Urinary bladder (tissue), 4 donors: Measurements from ENCODE around the gene SLC27A4. TPM values are rescaled to one million over a fixed set of nuclear protein-coding genes. Genes with fewer than 3 reads are reported as not detected.

Experiments
- DNase-seq: peaks from one replicate; pipeline ENCODE4 v3.0.0-alpha.2; 2015; ENCODE audit errors: extremely low spot score
- H3K27ac ChIP-seq: one replicate; pipeline ENCODE4 v1.5.1; 2013; ENCODE audit warnings: low read depth, mild to moderate bottlenecking, moderate library complexity
- H3K36me3 ChIP-seq: one replicate; pipeline ENCODE4 v1.6.1; 2013; ENCODE audit warnings: mild to moderate bottlenecking, moderate library complexity; ENCODE audit not compliant: insufficient read depth
- H3K4me1 ChIP-seq: one replicate; pipeline ENCODE4 v1.6.1; 2013; ENCODE audit warnings: mild to moderate bottlenecking, moderate library complexity; ENCODE audit not compliant: insufficient read depth
- H3K4me3 ChIP-seq: one replicate; pipeline ENCODE4 v1.5.1; 2013; ENCODE audit warnings: low read depth, low read length
- WGBS: extraction: QIAGEN DNeasy Blood & Tissue Kit; methylation state at CpG from one replicate; pipeline ENCODE4 v1.1.7; 2013; 5-methylcytosine and 5-hydroxymethylcytosine counted together
- polyA plus RNA-seq: library from polyadenylated mRNA; stranded (reverse); fragments of 200-250 nt; gene quantifications from one replicate; pipeline ENCODE4 v1.2.3, GENCODE V29; 2013
- total RNA-seq: library from RNA; depleted of rRNA; stranded (reverse); fragments of >200 nt; gene quantifications from one replicate; pipeline ENCODE4 v1.2.3, GENCODE V29; 2014
- donor health status: healthy with polysubstance abuse.
- donor health status: healthy.

Gene SLC27A4
- total and polyA plus RNA-seq, 2 donors = 8.1 to 23.1 TPM

DNA sequence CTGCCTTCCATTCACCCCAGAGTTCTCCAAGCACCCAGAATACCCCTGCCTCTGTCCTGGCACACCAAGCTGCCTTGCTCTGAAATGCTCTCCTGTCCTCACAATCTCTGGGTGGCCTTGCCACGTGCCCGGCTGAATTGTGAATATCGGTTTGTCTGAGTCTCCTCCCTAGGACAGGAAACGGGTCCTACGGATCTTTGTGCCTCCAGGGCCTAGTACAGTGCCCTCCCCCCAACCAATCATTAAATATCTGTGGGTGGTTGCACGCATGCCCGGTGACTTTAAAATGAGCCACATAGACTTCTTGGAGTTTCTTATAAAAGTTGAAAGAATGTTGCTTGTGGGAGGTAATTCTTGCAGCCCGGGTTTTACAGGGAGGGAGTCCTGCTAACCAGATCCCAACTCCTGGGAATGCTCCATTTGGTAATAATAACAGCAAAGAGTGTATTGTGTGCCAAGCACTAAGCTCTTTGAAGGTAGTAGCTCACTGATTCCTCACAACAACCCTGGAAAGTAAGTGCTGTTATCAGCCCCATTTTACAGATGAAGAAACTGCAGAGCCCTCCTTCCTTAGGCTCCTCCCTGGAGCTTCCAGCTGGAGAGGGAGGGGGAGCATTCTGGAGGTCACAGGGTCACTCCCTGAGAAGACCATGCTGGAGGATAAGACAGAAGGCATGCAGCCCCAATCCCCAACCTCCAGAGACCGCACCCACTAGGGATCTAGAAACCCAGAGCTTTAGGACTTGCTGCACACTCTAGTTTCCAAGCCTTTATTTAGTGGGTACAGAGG is 54.2 kb downstream of the SLC27A4 start:
- H3K4me3 ChIP-seq = no peak overlapping the region
- H3K4me1 ChIP-seq = no peaks in the 10 kb centered on the region
- no peak for DNase-seq
- H3K36me3 ChIP-seq = no peaks in the 10 kb centered on the region
- H3K27ac ChIP-seq = no peak overlapping the region
- WGBS = 48% methylated on average over 9 of the region's 9 CpGs

DNA sequence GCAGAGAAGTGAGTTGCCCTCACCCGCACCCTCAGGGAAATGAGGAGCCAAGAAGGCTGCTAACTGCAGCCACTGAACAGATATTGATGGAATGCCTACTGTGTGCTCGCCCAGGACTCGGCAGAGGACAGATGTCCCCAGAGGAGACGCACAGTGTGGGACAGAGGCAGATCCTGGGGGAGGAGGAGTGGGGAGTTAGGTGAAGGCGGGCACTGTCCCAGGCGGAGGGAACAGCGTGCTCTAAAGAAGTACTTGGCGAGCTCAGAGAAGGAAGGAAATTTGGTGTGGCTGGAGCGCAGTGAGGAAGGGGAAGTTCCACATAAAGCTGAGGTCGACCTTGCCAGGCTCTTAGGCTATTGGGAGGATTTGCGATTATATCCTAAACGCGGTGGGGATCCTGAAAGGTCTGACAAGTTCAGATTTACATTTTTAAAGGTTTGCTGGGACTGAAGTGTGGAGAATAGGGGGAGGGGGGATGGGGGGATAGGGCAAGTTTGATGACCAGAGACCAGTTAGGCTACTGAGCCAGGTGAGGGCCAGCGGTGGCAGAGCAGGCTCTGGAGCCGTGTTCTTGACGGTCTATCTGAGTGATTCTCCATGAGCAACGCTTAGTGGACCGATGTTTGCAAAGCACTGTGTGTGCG is 56.8 kb downstream of the SLC27A4 start:
- H3K4me1 ChIP-seq = no peaks in the 10 kb centered on the region
- no peaks in the 10 kb centered on the region for H3K36me3 ChIP-seq
- H3K4me3 ChIP-seq = no peak overlapping the region
- WGBS = 8% methylated on average over 19 of the region's 19 CpGs
- no peak overlapping the region for H3K27ac ChIP-seq
- DNase-seq = no peak

DNA sequence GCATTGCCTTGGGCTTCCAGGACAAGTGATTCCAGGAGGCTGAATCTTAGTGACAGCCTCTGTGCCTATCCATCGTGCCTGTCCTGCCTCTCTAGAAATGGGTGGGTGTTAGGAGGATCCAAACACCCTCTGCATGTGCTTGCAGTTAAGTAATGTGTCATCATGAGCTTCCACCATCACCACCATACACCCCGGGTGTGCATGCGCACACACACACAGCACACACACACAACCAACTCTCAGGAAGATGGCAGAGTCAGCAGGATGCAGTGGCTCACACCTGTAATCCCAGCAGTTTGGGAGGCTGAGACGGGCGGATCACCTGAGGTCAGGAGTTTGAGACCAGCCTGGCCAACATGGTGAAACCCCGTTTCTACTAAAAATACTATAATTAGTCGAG is 57.5 kb downstream of the SLC27A4 start:
- Histone ChIP-seq H3K4me1 (no peaks in the 10 kb centered on the region), H3K4me3 (no peak overlapping the region), H3K36me3 (no peaks in the 10 kb centered on the region), H3K27ac (no peak overlapping the region)
- 54% methylated on average over 7 of the region's 7 CpGs for WGBS
- no peak for DNase-seq

DNA sequence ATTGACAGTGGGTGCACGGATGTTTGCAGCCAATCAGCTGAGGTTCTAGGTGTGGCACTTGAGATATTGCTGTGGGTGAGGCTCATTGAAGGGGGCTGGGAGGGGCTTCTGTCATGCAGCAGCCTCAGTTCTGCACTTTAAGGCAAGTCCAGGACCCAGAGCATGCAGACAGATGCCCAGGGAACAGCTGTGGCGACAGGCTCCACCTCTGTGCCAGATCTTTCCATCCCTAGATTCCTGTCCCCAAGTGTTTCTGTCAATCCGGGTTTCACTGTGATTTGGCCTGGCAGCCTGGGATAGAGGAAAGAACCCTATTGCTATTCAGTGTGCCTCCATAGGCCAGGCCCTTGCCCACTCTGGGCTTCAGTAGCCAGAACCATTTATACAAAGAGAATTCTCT is 59.5 kb downstream of the SLC27A4 start:
- 76% methylated on average over 3 of the region's 3 CpGs for WGBS
- Histone ChIP-seq H3K4me1 (no peaks in the 10 kb centered on the region), H3K4me3 (no peak overlapping the region), H3K27ac (no peak overlapping the region), H3K36me3 (no peaks in the 10 kb centered on the region)
- no peak for DNase-seq

DNA sequence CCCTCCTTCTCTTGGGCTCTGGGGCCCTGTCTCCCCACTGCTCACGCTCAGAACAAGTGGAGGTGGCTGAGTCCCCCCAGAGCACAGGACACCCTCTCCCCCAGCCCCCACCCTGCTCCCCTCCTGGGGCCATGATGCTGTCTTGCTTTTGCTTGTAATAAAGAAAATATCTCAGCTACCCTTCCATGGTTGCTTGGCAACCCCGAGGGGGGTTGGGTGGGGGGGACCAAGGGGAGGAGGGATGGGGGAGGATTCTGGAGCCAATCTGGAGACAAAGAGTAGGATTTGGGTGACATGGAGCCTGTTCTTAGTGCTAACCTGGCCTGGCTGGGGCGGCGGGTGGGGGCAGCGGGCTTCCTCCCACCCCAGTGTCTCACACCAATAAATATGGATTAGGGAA is 64.2 kb downstream of the SLC27A4 start:
- 75% methylated on average over 5 of the region's 5 CpGs for WGBS
- DNase-seq = no peak

DNA sequence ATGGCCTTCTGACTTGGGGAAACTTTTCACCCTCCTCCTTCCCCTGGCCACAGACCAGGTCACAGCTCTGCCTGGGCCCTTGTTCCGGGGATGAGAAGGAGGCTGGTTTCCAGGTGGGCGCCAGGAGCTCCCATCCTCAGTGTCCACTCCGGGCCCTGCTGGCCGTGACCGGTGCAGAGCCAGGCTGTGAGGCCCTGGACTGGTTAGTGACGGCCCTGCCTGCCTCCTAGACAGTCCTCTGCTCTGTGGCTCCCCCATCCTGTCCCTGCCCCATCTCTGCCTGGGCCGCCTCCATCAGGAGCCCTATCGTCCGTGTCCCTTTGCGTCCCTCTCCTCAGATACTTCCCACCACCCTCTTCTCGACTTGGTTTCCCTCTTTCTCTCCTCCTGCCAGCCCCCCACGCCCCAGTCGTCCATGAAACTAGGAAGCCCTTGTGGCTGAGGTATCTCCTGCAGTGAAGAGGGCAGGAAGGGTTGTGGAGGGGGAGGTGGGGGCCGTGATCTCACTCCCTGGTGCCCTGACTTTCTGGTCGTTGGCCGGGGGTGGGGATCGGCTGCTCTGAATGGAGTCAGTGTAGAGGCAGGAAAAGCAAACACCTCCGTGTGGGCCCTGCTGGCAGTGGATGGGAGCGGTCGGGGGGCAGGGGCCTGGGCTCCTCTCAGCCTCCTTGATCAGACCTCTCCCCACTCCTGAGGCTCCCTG is 64.9 kb downstream of the SLC27A4 start:
- WGBS = 57% methylated on average over 20 of the region's 20 CpGs
- H3K27ac ChIP-seq = no peak overlapping the region
- no peak for DNase-seq
- H3K4me1 ChIP-seq = no peaks in the 10 kb centered on the region
- H3K4me3 ChIP-seq = no peak overlapping the region
- H3K36me3 ChIP-seq = no peaks in the 10 kb centered on the region

More for the DNA sequence above, 64.2 kb downstream of the SLC27A4 start:
- no peaks in the 10 kb centered on the region for H3K36me3 ChIP-seq
- no peaks in the 10 kb centered on the region for H3K4me1 ChIP-seq
- no peak overlapping the region for H3K27ac ChIP-seq
- no peak overlapping the region for H3K4me3 ChIP-seq

DNA sequence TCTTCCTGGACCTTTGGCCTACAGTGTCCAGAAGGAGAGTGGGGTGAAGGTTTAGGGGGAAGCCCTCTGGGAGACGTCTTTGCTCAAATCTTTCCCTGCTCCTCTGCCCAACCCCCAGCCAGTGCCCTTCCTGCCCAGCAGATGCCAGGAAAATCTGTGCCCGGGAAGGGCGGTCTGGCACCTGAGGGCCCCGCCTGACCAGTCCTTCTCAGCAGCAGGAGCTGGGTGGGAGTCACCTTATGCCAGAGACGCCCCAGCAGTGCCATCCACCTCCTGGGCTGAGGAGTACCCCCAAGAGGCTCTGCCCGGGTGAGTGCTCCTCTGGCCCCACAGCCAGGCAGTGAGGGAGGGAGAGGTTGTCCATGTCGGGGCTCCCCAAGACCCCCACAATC is 65.4 kb downstream of the SLC27A4 start:
- Histone ChIP-seq H3K4me3 (no peak overlapping the region), H3K27ac (no peak overlapping the region), H3K4me1 (no peaks in the 10 kb centered on the region), H3K36me3 (no peaks in the 10 kb centered on the region)
- WGBS = 72% methylated on average over 7 of the region's 7 CpGs
- no peak for DNase-seq

DNA sequence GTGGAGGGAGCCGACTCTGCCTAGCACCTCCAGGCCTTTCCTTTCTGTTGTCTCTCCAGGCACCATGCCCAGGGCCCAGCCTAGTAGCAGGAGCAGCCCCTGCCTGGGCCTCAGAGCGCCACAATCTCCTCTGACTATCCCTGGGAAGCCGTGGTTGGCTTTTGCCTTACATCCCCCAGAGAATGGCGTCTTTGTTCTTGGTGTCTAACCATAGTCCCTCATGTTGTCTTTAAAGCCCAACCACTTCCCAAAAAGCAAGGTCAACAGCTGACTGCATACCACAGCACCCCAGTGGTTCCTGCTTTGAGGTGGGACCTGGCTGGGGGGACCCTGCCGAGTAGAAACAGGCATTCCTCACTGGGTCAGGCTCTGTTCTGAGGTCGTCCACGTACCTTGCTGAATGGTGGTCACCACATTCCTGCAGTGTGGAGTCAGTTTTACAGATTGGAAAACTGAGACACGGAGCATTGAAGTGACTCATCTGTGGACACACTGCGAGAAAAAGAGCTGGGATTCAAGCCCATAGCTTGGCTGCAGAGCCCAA is 66.6 kb downstream of the SLC27A4 start:
- Histone ChIP-seq H3K4me3 (no peak overlapping the region), H3K36me3 (no peaks in the 10 kb centered on the region), H3K27ac (no peak overlapping the region), H3K4me1 (no peaks in the 10 kb centered on the region)
- no peak for DNase-seq
- WGBS = 68% methylated on average over 9 of the region's 9 CpGs

DNA sequence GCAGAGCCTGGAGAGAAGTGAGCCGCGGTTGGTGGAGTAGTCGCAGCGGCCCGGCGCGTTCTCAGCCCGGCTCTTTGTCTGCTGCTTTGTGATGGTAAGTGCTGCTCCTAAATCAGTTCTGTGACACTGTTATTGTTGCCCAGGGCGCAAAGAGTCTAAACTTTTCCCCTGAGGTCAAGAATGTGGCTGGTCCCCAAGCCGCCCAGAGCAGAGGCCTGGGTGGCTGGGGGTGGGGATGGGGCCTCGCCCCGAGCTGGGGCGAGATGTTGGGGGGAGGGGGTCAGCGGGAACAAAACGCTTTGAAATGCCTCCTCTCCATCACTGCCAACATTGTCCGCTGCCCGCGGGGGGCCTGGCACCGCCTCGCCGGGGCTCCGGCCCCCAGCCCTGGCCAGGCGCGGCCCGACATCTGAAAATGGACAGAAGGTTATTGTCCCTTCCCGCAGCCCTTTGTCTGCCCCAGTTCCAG is 68.7 kb downstream of the SLC27A4 start:
- Histone ChIP-seq H3K4me3 (no peak overlapping the region), H3K4me1 (no peaks in the 10 kb centered on the region), H3K27ac (no peak overlapping the region), H3K36me3 (no peaks in the 10 kb centered on the region)
- DNase-seq = no peak
- whole genome bisulfite sequencing = 44% methylated on average over 26 of the region's 26 CpGs

DNA sequence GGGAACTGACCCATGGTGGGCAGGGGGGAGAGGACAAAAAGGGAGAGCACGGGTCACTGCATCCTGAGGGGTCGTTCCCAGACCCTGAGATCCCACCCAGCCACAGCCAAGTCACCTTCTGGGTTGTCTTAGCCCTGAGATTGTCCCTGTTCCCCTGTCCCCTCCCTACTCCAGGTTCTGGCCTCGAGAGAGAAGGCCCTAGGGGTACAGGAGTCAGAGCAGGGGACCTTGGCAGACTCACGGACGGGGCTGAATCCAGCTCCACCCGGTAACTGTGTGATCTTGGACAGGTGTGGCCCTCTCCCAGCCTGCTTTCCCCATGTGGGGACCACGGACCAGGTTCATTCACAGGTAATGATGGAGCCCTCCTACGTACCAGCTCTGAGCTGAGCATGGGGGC is 69.1 kb downstream of the SLC27A4 start:
- DNase-seq = no peak
- Histone ChIP-seq H3K4me1 (no peaks in the 10 kb centered on the region), H3K36me3 (no peaks in the 10 kb centered on the region), H3K4me3 (no peak overlapping the region), H3K27ac (no peak overlapping the region)
- WGBS = 61% methylated on average over 8 of the region's 8 CpGs

DNA sequence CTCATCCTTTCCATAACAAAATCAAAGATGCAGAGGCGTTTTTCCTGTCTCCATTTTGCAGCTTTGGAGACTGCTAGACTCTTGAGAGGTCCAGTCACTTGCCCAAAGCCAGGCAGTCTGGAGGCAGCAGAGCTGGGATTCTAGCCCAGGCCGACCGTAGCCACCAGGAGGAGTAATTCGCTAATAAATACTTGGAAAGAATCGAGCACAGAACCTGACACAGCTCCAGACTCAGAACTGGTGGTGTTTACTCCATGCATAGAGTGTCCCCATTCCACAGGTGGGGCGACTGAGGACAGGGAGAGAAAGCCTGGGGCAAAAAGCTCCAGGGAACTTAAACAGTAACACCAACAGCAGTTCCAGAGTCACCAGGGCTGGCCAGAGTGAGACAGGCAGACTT is 69.7 kb downstream of the SLC27A4 start:
- Histone ChIP-seq H3K4me3 (no peak overlapping the region), H3K36me3 (no peaks in the 10 kb centered on the region), H3K27ac (no peak overlapping the region), H3K4me1 (no peaks in the 10 kb centered on the region)
- DNase-seq = no peak
- WGBS = 33% methylated on average over 6 of the region's 6 CpGs
